ENCODE measurements around the gene ROPN1L. TPM values are rescaled to one million over a fixed set of nuclear protein-coding genes. Genes with fewer than 3 reads are reported as not detected.

ROPN1L gene
- total RNA-seq, 1 experiment from 2014 or later, result 0.24 TPM

GRCh38 chr5:10420468-10420867, 21.2 kb upstream of the ROPN1L start:
- intact Hi-C loops (cut with micrococcal nuclease; ENCODE audit: unreplicated experiment), result no loop called here
- CTCF ChIA-PET, result interaction anchor here (0.7 kb wide), 1 partner anchor 136 kb away, joined by 3 read pairs; no protein-coding TSS in a partner anchor
- BruUV-seq (replicated peaks), result no TSS peak
- Histone ChIP-seq H3K36me3 (ENCODE audit: insufficient read depth, low read length, poor library complexity, severe bottlenecking) (peaks cover 69% of the 10 kb centered on the region), H3K4me1 (ENCODE audit: insufficient read depth, low read length, poor library complexity, severe bottlenecking) (no peaks in the 10 kb centered on the region), H3K9me3 (ENCODE audit: low read depth, low read length, poor library complexity, severe bottlenecking) (no peaks in the 10 kb centered on the region), H3K4me3 (ENCODE audit: low read depth, low read length, poor library complexity, severe bottlenecking) (no peak overlapping the region), H3K27me3 (replicated peaks; ENCODE audit: insufficient read depth, low read depth, low read length, poor library complexity) (no peaks in the 10 kb centered on the region), H3K27ac (ENCODE audit: low read depth, low read length, poor library complexity, severe bottlenecking) (no peak overlapping the region)
- DNase-seq (ENCODE audit: low spot score), result no peak
- no peak for TF ChIP-seq EZH2 (IDR thresholded peaks at IDR 0.05; ENCODE audit: borderline replicate concordance, low read depth, low read length, poor library complexity, severe bottlenecking)
- POLR2A ChIA-PET (ENCODE audit: low non-redundant PET), result no interaction called here

- Histone ChIP-seq H3K4me3 (ENCODE audit: low read depth, low read length, poor library complexity, severe bottlenecking) (no peak overlapping the region), H3K9me3 (ENCODE audit: low read depth, low read length, poor library complexity, severe bottlenecking) (no peaks in the 10 kb centered on the region), H3K27me3 (replicated peaks; ENCODE audit: insufficient read depth, low read depth, low read length, poor library complexity) (no peaks in the 10 kb centered on the region), H3K4me1 (ENCODE audit: insufficient read depth, low read length, poor library complexity, severe bottlenecking) (no peaks in the 10 kb centered on the region), H3K27ac (ENCODE audit: low read depth, low read length, poor library complexity, severe bottlenecking) (no peak overlapping the region), H3K36me3 (ENCODE audit: insufficient read depth, low read length, poor library complexity, severe bottlenecking) (peaks cover 67% of the 10 kb centered on the region)
- BruUV-seq (replicated peaks), result no TSS peak
- ChIA-PET CTCF (interaction anchor here (0.7 kb wide), 1 partner anchor 137 kb away, joined by 3 read pairs; no protein-coding TSS in a partner anchor), POLR2A (ENCODE audit: low non-redundant PET) (no interaction called here)
- intact Hi-C loops (cut with micrococcal nuclease; ENCODE audit: unreplicated experiment), result no loop called here
- TF ChIP-seq CTCF (conservative IDR thresholded peaks at IDR 0.05; ENCODE audit: low read depth, low read length) (no peak), EZH2 (IDR thresholded peaks at IDR 0.05; ENCODE audit: borderline replicate concordance, low read depth, low read length, poor library complexity, severe bottlenecking) (no peak)
- DNase-seq (ENCODE audit: low spot score), result no peak
Observed at GRCh38 chr5:10420932-10421331, 20.7 kb upstream of the ROPN1L start.

- intact Hi-C loops (cut with micrococcal nuclease; ENCODE audit: unreplicated experiment), result no loop called here
- Histone ChIP-seq H3K4me3 (ENCODE audit: low read depth, low read length, poor library complexity, severe bottlenecking) (no peak overlapping the region), H3K27me3 (replicated peaks; ENCODE audit: insufficient read depth, low read depth, low read length, poor library complexity) (no peaks in the 10 kb centered on the region), H3K36me3 (ENCODE audit: insufficient read depth, low read length, poor library complexity, severe bottlenecking) (peaks cover 66% of the 10 kb centered on the region), H3K9me3 (ENCODE audit: low read depth, low read length, poor library complexity, severe bottlenecking) (no peaks in the 10 kb centered on the region), H3K4me1 (ENCODE audit: insufficient read depth, low read length, poor library complexity, severe bottlenecking) (no peaks in the 10 kb centered on the region), H3K27ac (ENCODE audit: low read depth, low read length, poor library complexity, severe bottlenecking) (no peak overlapping the region)
- no TSS peak for BruUV-seq (replicated peaks)
- no peak for DNase-seq (ENCODE audit: low spot score)
- ChIA-PET POLR2A (ENCODE audit: low non-redundant PET) (no interaction called here), CTCF (interaction anchor here (0.6 kb wide), 2 partner anchors 62 to 138 kb away, joined by 3 to 7 read pairs; no protein-coding TSS in a partner anchor)
- TF ChIP-seq EZH2 (IDR thresholded peaks at IDR 0.05; ENCODE audit: borderline replicate concordance, low read depth, low read length, poor library complexity, severe bottlenecking) (no peak), CTCF (conservative IDR thresholded peaks at IDR 0.05; ENCODE audit: low read depth, low read length) (no peak)
Observed at GRCh38 chr5:10421896-10422691, 19.6 kb upstream of the ROPN1L start.

Measured in A673 (cell line).